ENCODE measurements around the gene ZNF618.

The ZNF618 gene

GRCh38 chr9:113886466-113886865 lies 10.4 kb downstream of the ZNF618 start:
- ChIA-PET POLR2A (ENCODE audit: low non-redundant PET) (no interaction called here), CTCF (interaction anchor here (0.6 kb wide), 1 partner anchor 9 kb away, joined by 3 read pairs; no protein-coding TSS in a partner anchor)
- no peak overlapping the region for H3K27ac ChIP-seq
- TF ChIP-seq CTCF (conservative IDR thresholded peaks at IDR 0.05; ENCODE audit: low read depth), result no peak
- peak; percentile 56 for DNase-seq (ENCODE audit: low spot score)

- no peak for TF ChIP-seq CTCF (conservative IDR thresholded peaks at IDR 0.05; ENCODE audit: low read depth)
- POLR2A ChIA-PET (ENCODE audit: low non-redundant PET), result no interaction called here
- no peak for DNase-seq (ENCODE audit: low spot score)
- CTCF ChIA-PET, result no interaction called here
- no peak overlapping the region for H3K27ac ChIP-seq
Observed at GRCh38 chr9:113886933-113887332, 10.8 kb downstream of the ZNF618 start.

- peak overlapping the region; percentile 25; the same call in 1 of the 2 replicates for H3K27ac ChIP-seq
- POLR2A ChIA-PET (ENCODE audit: low non-redundant PET), result no interaction called here
- TF ChIP-seq CTCF (conservative IDR thresholded peaks at IDR 0.05; ENCODE audit: low read depth), result no peak
- CTCF ChIA-PET, result no interaction called here
- no peak for DNase-seq (ENCODE audit: low spot score)
Observed at GRCh38 chr9:113887436-113887835, 11.3 kb downstream of the ZNF618 start.

GRCh38 chr9:113888336-113888735 lies 12.2 kb downstream of the ZNF618 start:
- ChIA-PET CTCF (no interaction called here), POLR2A (ENCODE audit: low non-redundant PET) (no interaction called here)
- no peak for DNase-seq (ENCODE audit: low spot score)
- TF ChIP-seq CTCF (conservative IDR thresholded peaks at IDR 0.05; ENCODE audit: low read depth), result no peak
- no peak overlapping the region for H3K27ac ChIP-seq

- no peak overlapping the region for H3K27ac ChIP-seq
- ChIA-PET CTCF (interaction anchor here (1.1 kb wide), 1 partner anchor 12 kb away, joined by 3 read pairs; no protein-coding TSS in a partner anchor), POLR2A (ENCODE audit: low non-redundant PET) (no interaction called here)
- TF ChIP-seq CTCF (conservative IDR thresholded peaks at IDR 0.05; ENCODE audit: low read depth), result no peak
- no peak for DNase-seq (ENCODE audit: low spot score)
Observed at GRCh38 chr9:113888976-113889375, 12.9 kb downstream of the ZNF618 start.

- ChIA-PET CTCF (interaction anchor here (0.6 kb wide), 1 partner anchor 428 kb away, joined by 8 read pairs; no protein-coding TSS in a partner anchor), POLR2A (ENCODE audit: low non-redundant PET) (no interaction called here)
- no peak for DNase-seq (ENCODE audit: low spot score)
Observed at GRCh38 chr9:113890704-113891103, 14.6 kb downstream of the ZNF618 start.

More at GRCh38 chr9:113890704-113891103, 14.6 kb downstream of the ZNF618 start:
- TF ChIP-seq CTCF (conservative IDR thresholded peaks at IDR 0.05; ENCODE audit: low read depth), result no peak
- no peak overlapping the region for H3K27ac ChIP-seq
